Measurements from ENCODE around the gene HSPA12A. TPM values are rescaled to one million over a fixed set of nuclear protein-coding genes. Genes with fewer than 3 reads are reported as not detected.

HSPA12A gene
- total RNA-seq, 2 experiments from 2014 or later: 0.06 to 0.08 TPM

DNA sequence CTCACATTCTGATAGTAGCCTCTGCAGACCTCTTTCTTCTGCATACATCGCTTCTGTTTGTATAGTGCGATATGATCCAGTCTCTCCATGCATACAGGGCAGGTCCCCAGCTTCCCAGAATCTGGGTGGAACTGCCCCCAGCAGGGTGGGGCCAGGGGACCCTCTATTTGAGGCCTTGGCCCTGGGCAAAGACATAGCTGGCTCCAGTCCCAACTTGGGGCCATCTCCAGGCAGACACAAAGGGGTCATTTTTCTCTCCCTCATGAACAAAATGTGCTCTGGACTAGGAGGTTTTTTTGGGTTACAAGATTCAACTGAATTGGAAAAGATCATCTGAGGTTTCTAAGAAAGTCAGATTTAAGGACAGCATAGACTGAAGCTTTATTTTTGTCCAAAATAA is 21.1 kb upstream of the HSPA12A start:
- Mint-ChIP-seq H3K4me1 (no peaks in the 10 kb centered on the region), H3K27ac (no peak overlapping the region), H3K36me3 (no peaks in the 10 kb centered on the region), H3K4me3 (no peak overlapping the region), H3K9me3 (peaks cover 8% of the 10 kb centered on the region), H3K27me3 (peaks cover 77% of the 10 kb centered on the region)
- DNase-seq: no peak

DNA sequence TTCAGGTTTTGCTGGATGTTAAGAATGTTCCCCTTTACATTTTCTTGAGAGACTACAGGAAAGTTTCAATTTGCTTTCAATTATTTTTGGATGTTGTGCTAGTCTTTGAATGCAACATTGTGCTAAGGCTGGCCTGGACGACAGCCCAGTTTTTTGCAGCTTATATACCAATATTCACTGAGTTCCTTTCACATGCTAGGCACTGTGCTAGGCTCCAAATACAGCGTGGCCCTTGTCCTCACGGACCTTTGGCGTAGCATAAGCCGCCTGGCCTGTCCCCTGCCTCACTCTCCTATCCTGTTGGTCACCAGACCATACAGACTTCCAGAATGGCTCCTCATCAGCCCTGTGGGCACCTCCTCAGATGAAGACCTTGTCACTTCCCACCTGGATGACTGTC is 19.5 kb upstream of the HSPA12A start:
- H3K4me3 Mint-ChIP-seq: no peak overlapping the region
- DNase-seq: no peak
- H3K36me3 Mint-ChIP-seq: no peaks in the 10 kb centered on the region
- H3K9me3 Mint-ChIP-seq: peaks cover 8% of the 10 kb centered on the region
- no peaks in the 10 kb centered on the region for H3K4me1 Mint-ChIP-seq
- H3K27ac Mint-ChIP-seq: no peak overlapping the region
- H3K27me3 Mint-ChIP-seq: peaks cover 65% of the 10 kb centered on the region

DNA sequence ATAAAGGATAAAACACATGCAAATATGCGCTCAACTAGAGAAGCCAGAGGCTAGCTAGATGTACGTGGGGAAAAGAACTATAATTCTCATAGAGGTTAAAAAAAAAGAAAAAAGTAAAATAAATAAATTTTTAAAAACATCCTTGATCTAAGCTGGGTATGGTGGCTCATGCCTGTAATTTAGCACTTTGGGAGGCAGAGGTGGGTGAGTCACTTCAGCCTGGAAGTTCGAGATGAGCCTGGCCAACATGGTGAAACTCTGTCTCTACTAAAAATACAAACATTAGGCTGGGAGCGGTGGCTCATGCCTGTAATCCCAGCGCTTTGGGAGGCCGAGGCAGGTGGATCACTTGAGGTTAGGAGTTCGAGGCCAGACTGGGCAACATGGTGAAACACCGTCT is 18.6 kb upstream of the HSPA12A start:
- no peaks in the 10 kb centered on the region for H3K36me3 Mint-ChIP-seq
- H3K9me3 Mint-ChIP-seq: peaks cover 8% of the 10 kb centered on the region
- no peaks in the 10 kb centered on the region for H3K4me1 Mint-ChIP-seq
- no peak for DNase-seq
- peaks cover 56% of the 10 kb centered on the region for H3K27me3 Mint-ChIP-seq
- no peak overlapping the region for H3K27ac Mint-ChIP-seq
- H3K4me3 Mint-ChIP-seq: no peak overlapping the region

DNA sequence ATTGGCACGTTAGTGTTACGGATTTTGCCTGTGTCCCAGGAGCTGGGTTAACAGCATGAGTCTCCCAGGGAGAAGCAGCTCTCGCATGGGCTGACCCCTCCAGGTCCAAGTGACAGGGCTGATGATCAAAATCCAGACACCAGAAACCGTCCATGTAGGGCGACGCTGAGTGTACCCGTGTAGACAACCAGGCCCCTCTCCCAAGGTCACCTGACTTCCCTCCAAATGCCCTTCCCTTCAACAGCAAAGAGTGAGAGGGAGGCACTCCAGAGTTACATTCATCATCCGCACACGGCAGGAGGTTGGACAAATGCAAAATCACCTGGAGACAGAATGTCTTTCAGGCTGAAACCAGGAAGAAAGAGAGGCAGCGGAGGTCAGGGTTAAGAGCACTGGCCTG is 14.9 kb upstream of the HSPA12A start:
- peaks cover 43% of the 10 kb centered on the region for H3K27me3 Mint-ChIP-seq
- no peaks in the 10 kb centered on the region for H3K4me1 Mint-ChIP-seq
- H3K9me3 Mint-ChIP-seq: peaks cover 6% of the 10 kb centered on the region
- no peak overlapping the region for H3K27ac Mint-ChIP-seq
- H3K36me3 Mint-ChIP-seq: no peaks in the 10 kb centered on the region
- no peak for DNase-seq
- H3K4me3 Mint-ChIP-seq: no peak overlapping the region

DNA sequence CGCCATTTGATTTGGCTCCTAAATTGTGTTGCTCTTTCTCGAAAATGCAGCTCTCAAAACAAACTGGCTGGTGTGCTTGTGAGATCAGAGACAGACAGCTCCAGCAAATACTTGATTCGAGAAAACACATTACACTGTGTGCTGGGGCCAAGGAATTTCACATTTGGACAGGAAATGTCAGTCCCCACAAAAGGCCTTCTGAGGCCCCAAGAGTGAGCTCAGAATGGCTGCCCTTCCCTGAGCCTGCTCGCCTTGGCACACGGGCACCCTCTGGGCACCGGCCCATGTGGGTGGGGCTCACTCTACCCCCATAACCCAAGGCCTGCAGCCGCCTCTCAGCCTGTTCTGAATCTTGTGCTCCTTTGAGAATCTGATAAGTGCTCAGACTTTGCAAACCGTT is 13.9 kb upstream of the HSPA12A start:
- Mint-ChIP-seq H3K36me3 (no peaks in the 10 kb centered on the region), H3K9me3 (peaks cover 6% of the 10 kb centered on the region), H3K27me3 (peaks cover 42% of the 10 kb centered on the region), H3K27ac (no peak overlapping the region), H3K4me1 (no peaks in the 10 kb centered on the region), H3K4me3 (no peak overlapping the region)
- no peak for DNase-seq

DNA sequence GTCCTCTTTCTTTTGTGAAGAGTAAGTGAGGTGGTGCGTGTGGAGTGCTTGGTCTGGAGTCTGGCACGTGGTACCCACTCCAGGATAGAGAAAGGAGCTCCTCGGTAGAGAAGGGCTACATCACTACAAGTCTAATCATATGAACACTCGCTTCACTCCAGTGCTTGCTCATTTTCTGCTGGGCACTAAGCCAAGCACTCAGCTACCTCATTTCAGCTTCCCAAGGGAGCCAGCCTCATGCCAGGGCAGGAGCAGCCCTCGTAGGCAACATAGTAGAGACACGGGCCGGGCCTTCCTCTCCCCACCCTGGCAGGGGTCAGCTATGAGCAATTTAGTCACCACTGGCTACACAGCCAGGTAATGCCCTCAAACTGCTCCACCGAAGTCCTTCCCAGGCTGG is 11.4 kb upstream of the HSPA12A start:
- no peaks in the 10 kb centered on the region for H3K4me1 Mint-ChIP-seq
- no peaks in the 10 kb centered on the region for H3K9me3 Mint-ChIP-seq
- no peak for DNase-seq
- H3K27me3 Mint-ChIP-seq: peaks cover 39% of the 10 kb centered on the region
- no peak overlapping the region for H3K27ac Mint-ChIP-seq
- no peak overlapping the region for H3K4me3 Mint-ChIP-seq
- no peaks in the 10 kb centered on the region for H3K36me3 Mint-ChIP-seq

DNA sequence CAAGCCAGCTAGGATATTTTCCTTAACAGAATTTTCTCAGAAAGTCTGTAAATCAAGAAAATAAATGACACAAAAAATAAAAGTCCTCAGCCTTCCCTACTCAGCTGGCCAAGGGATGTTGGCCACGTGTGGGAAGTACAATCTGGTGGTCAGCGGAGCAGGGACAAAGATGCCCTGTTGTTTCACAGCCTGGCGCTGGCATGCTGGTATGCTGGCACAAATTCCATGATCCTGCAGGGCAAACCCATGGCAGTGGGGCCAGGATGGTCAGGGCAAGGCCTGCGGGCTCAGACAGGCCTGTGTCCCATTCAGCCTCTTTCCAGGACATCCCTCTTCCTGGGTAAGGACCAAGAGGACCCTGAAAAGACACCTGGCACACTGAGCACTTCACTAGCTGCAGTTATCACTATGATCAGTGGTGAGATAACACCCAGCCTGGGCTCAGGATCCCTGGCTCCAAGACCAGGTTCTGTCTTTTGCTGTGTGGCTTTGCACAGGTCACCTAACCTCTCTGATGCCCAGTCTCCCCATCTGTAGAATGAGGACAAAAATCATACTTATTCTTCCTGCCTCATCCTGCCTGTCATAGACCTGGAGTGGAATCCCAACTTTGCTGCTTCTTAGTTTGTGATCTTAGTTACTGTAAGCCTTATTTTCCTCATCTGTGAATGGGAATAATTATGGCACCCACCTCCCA is 10.8 kb upstream of the HSPA12A start:
- Mint-ChIP-seq H3K27me3 (peaks cover 39% of the 10 kb centered on the region), H3K4me1 (no peaks in the 10 kb centered on the region), H3K4me3 (no peak overlapping the region), H3K9me3 (no peaks in the 10 kb centered on the region), H3K36me3 (no peaks in the 10 kb centered on the region), H3K27ac (no peak overlapping the region)
- no peak for DNase-seq

DNA sequence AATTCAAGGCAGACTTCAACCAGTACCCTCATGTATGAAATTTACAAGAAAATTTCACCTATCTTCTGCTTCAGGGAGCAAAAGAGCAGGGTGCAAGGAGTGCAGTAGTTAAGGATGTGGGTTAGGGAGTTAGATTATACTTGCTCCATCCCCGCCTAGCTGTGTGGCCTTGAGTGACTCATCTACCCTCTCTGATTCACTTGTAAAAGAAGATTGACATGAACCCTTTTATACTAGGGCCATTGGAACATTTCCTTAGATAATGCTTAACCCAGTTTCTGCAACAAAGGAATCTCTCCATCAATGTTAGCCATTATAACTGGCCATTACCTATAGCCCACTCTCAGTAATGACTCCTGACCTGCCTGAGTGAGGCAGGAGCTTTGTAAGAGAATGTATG is 10.2 kb upstream of the HSPA12A start:
- DNase-seq: no peak
- H3K36me3 Mint-ChIP-seq: no peaks in the 10 kb centered on the region
- no peak overlapping the region for H3K27ac Mint-ChIP-seq
- no peaks in the 10 kb centered on the region for H3K9me3 Mint-ChIP-seq
- no peaks in the 10 kb centered on the region for H3K4me1 Mint-ChIP-seq
- no peak overlapping the region for H3K4me3 Mint-ChIP-seq
- peaks cover 39% of the 10 kb centered on the region for H3K27me3 Mint-ChIP-seq

DNA sequence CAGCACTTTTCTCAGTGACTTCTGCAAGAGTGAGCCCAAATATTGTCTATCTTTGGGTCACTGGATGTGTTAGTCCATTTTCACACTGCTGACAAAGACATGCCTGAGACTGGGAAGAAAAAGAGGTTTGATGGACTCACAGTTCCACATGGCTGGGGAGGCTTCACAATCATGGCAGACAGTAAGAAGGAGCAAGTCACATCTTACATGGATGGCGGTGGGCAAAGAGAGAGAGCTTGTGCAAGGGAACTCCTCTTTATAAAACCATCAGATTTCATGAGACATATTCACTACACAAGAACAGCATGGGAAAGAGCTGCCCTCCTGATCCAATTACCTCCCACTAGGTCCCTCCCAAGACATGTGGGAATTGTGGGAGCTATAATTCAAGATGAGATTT is 6.1 kb upstream of the HSPA12A start:
- DNase-seq: no peak
- H3K4me3 Mint-ChIP-seq: no peak overlapping the region
- no peaks in the 10 kb centered on the region for H3K36me3 Mint-ChIP-seq
- H3K4me1 Mint-ChIP-seq: no peaks in the 10 kb centered on the region
- H3K27ac Mint-ChIP-seq: no peak overlapping the region
- H3K27me3 Mint-ChIP-seq: peaks cover 67% of the 10 kb centered on the region
- no peaks in the 10 kb centered on the region for H3K9me3 Mint-ChIP-seq

DNA sequence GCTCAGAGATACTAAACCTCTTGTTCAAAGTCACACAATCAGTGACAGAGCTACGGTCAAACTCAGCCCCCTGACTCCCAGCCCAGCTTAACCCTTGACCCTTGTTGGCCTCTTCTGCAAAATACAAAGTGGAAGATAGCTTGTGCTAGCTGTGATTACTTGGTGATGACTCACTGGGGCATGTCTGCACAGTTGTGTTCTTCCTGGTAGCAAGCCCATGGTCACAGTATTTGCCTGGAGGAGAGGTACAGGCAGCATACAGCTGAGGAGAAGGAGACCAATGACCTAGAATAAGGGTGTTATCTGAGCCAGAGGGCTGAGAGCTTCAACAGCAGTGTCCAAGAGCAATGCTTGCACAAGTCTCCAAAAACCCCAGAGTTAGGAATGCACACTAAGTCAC is 5.7 kb upstream of the HSPA12A start:
- H3K4me1 Mint-ChIP-seq: no peaks in the 10 kb centered on the region
- H3K4me3 Mint-ChIP-seq: no peak overlapping the region
- H3K27ac Mint-ChIP-seq: no peak overlapping the region
- no peak for DNase-seq
- no peaks in the 10 kb centered on the region for H3K9me3 Mint-ChIP-seq
- peaks cover 69% of the 10 kb centered on the region for H3K27me3 Mint-ChIP-seq
- no peaks in the 10 kb centered on the region for H3K36me3 Mint-ChIP-seq

DNA sequence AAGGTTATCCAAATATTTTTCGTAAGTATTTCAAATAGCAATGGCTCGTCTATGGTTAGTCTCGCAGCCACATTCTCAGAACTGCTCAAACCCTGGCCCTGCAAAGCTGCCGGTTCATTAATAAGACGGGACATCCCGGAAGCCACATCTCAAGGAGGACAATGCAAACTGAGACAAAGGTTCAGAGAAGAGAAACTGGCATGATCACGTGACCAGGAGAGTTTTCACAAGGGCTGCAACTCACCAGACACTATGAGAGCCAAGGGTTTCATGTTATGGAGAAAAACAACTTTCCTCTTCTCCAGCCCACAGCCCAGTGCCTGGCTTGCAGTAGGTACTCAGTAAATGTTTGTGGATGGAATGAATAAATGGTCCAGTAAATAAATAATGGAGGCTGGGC is 5.0 kb upstream of the HSPA12A start:
- H3K36me3 Mint-ChIP-seq: no peaks in the 10 kb centered on the region
- no peaks in the 10 kb centered on the region for H3K4me1 Mint-ChIP-seq
- no peak for DNase-seq
- no peaks in the 10 kb centered on the region for H3K9me3 Mint-ChIP-seq
- no peak overlapping the region for H3K4me3 Mint-ChIP-seq
- no peak overlapping the region for H3K27ac Mint-ChIP-seq
- peaks cover 67% of the 10 kb centered on the region for H3K27me3 Mint-ChIP-seq

DNA sequence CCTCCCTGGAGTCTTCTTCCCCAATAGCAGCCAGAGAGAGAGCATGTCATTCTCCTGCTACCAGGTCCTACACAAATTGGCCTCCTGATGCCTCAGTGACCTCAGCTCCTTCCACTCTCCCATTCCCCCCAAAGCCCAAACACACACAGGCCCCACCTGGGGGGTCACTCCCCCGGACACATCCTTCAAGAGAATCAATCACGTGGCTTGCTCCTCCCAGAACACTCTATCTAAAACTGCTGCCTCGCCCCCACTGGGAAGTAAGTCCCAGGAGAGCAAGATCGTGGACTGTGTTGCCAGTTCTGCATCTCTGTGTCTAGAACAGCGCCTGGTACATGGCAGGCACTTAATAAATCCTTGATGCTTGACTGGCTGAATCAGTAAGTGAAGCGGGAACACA is 2.5 kb upstream of the HSPA12A start:
- H3K4me3 Mint-ChIP-seq: no peak overlapping the region
- H3K27me3 Mint-ChIP-seq: peaks cover 60% of the 10 kb centered on the region
- DNase-seq: no peak
- H3K36me3 Mint-ChIP-seq: no peaks in the 10 kb centered on the region
- H3K4me1 Mint-ChIP-seq: no peaks in the 10 kb centered on the region
- H3K27ac Mint-ChIP-seq: no peak overlapping the region
- H3K9me3 Mint-ChIP-seq: no peaks in the 10 kb centered on the region

DNA sequence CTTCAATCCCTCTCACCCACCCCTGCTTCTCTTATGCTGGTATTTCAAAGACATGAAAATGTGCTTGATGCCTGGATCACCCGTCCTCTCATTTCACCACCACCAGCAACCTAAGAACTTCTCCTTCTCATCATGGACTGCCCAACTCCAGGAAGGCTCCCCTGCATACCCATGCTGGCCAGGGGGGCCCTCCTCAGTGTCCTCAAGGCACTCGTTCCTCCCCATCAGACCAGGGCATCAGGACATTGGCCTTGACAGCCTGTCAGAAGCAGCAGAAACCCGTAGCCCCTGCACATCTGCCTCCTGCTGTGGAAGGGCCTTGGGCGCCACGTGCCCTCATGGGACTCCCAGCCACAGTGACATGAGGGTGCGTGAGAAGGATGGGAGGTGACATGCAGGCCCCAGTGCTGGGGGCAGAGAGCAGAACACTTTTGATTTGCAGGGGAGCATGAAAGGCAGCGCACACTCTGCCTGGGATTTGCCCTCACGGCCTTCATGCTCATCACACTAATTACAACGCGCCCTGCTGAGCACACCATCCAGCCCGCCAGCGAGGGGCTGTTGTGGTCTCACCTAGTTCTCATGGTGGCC is 1.9 kb upstream of the HSPA12A start:
- no peaks in the 10 kb centered on the region for H3K4me1 Mint-ChIP-seq
- H3K27me3 Mint-ChIP-seq: peaks cover 60% of the 10 kb centered on the region
- H3K27ac Mint-ChIP-seq: no peak overlapping the region
- H3K9me3 Mint-ChIP-seq: no peaks in the 10 kb centered on the region
- no peak for DNase-seq
- no peaks in the 10 kb centered on the region for H3K36me3 Mint-ChIP-seq
- H3K4me3 Mint-ChIP-seq: no peak overlapping the region

DNA sequence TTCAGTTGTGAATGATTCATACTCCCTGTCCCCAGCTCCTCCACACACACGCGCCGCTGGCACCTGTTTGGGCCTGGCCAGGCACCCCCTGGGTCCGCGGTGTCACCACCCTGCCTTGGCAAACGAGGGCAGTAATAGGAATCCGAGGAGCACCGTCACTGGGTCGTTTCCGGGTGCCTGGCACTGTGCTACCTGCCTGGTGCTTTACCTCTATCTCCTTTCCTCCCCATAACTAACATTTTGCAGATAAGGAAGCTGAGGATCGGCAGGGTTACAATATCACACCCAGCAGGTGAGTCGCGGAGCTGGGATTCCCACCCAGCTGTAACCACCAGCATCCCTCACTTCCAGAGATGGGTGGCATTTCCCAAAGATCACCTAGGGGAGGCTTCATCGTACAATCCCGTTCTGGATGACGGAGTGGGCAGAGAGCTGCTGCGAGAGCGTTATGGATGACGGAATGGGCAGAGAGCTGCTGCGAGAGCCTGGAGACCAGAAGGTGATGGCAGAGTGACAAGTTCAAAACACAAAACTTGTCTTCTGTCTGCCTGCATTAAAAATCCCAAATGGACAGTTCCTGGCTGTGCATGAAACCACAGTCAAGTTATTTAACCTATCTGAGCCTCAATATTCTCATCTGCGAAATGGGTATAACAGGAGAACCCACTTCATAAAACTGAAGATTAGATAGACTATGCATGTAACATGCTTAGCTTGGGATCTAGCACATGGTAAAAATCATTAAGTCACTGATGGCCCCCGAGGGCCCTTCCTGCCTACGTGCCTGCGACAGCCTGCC is 1.1 kb upstream of the HSPA12A start:
- Mint-ChIP-seq H3K27me3 (peaks cover 67% of the 10 kb centered on the region), H3K36me3 (no peaks in the 10 kb centered on the region), H3K4me1 (no peaks in the 10 kb centered on the region), H3K27ac (no peak overlapping the region), H3K4me3 (peak overlapping the region; percentile 42), H3K9me3 (no peaks in the 10 kb centered on the region)
- no peak for DNase-seq

DNA sequence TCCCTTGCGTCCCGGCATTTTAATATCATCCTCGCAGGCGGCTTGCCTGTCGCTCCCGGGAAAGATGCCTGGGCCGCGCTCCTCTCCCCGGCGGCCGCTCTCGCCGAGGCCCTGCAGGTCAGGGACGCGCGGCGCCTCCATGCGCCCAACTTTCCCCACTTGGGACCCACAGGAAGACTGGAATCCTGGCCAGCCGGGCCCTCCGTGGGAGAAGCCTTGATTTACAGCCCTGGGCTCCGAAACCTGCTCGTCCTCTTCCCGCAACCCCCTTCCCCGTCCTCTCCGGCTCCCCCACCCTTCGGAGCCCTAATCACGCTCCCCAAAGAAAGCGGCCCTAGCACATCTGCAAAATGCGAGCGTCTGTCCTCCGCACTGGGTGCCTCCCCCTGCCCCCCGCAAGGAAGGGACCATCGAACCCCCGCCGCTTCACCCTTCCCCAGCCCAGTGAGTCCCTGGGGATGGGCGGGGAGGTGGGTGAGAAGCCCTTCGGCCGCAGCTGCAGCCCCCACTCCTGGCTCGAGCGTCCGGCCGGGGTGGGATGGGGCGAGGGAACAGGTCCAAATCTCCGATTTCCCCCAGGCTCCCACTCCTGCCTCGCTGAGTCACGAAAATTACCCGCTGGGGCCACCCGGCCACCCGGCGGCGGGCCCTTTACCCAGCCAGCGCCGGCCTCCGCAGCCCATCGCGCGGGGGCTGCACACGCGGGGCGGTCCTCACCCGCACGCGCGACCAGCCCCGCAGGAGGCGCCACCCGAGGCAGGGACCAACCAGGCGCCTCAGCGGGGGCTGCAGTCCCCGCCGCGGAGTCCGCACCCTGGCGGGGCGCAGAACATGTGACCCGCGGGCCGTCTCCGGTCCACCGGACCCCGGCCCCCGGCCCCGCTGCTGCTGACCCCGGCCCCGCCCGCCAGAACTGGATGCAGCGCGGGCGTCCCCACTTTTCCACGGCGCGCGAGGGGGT is 695 bp downstream of the HSPA12A start:
- peak overlapping the region; percentile 40 for H3K4me3 Mint-ChIP-seq
- H3K9me3 Mint-ChIP-seq: peaks cover 2% of the 10 kb centered on the region
- no peak overlapping the region for H3K27ac Mint-ChIP-seq
- H3K36me3 Mint-ChIP-seq: no peaks in the 10 kb centered on the region
- H3K27me3 Mint-ChIP-seq: peaks cover 72% of the 10 kb centered on the region
- no peak for DNase-seq
- H3K4me1 Mint-ChIP-seq: no peaks in the 10 kb centered on the region
